HepG2 (cell line): ENCODE results near the gene SIGLEC10. TPM values are rescaled to one million over a fixed set of nuclear protein-coding genes. Genes with fewer than 3 reads are reported as not detected.

Source experiments
- ASH2L ChIP-seq: fragments of 300-600, 200-600 bp; sonication (generic); IDR thresholded peaks from 2 replicates; pipeline ENCODE4 v1.7.0; 2017; ENCODE audit warnings: low read depth, mild to moderate bottlenecking, moderate library complexity, mixed read lengths, low read length; ENCODE audit not compliant: insufficient read length
- ATF7 ChIP-seq, 2 experiments: fragments of 450-650 bp in 1 of 2; sonication (generic) in 1 of 2; formaldehyde crosslinking in 1 of 2; IDR thresholded peaks; 2 replicates each; pipeline versions ENCODE4 v1.4.0 to v1.6.1; 2016 to 2020; ENCODE audit warnings: antibody characterized with exemption in 1 of 2, mild to moderate bottlenecking in 1 of 2, missing genetic modification reagents in 1 of 2
- CREM ChIP-seq, 2 experiments: sonication (generic) in 1 of 2; formaldehyde crosslinking in 1 of 2; IDR thresholded peaks; 2 replicates each; pipeline versions ENCODE4 v1.4.0 to v1.6.1; 2016 to 2020; ENCODE audit warnings: antibody characterized with exemption in 1 of 2, mild to moderate bottlenecking in 1 of 2, missing genetic modification reagents in 1 of 2
- DR1 ChIP-seq: sonication (generic); formaldehyde crosslinking; IDR thresholded peaks from 2 replicates; pipeline ENCODE4 v1.8.0; 2021; ENCODE audit warnings: mild to moderate bottlenecking, missing genetic modification reagents, inconsistent platforms
- GATAD1 ChIP-seq: IDR thresholded peaks from 2 replicates; pipeline ENCODE4 v1.6.1; 2016; ENCODE audit warnings: missing genetic modification reagents, missing compliant biosample characterization
- GFI1 ChIP-seq: sonication (generic); formaldehyde crosslinking; IDR thresholded peaks from 2 replicates; pipeline ENCODE4 v1.5.0; 2020; ENCODE audit warnings: missing genetic modification reagents, mild to moderate bottlenecking, borderline replicate concordance
- HIC2 ChIP-seq: sonication (generic); formaldehyde crosslinking; IDR thresholded peaks from 2 replicates; pipeline ENCODE4 v1.9.0; 2022; ENCODE audit warnings: low read depth, missing genetic modification reagents
- KLF11 ChIP-seq: IDR thresholded peaks from 2 replicates; pipeline ENCODE4 v1.6.1; 2016; ENCODE audit warnings: missing compliant biosample characterization
- MYPOP ChIP-seq: sonication (generic); formaldehyde crosslinking; IDR thresholded peaks from 2 replicates; pipeline ENCODE4 v1.8.1; 2023; ENCODE audit warnings: mild to moderate bottlenecking, moderate library complexity, missing genetic modification reagents
- PRDM4 ChIP-seq: sonication (generic); formaldehyde crosslinking; IDR thresholded peaks from 2 replicates; pipeline ENCODE4 v1.9.0; 2021; ENCODE audit warnings: missing genetic modification reagents, borderline replicate concordance
- SRSF1 ChIP-seq: fragments of 200-400 bp; formaldehyde crosslinking; optimal IDR thresholded peaks from 2 replicates; pipeline ENCODE3; 2017; ENCODE audit warnings: mild to moderate bottlenecking, low read depth, low read length, moderate library complexity
- STAG1 ChIP-seq: sonication (generic); formaldehyde crosslinking; IDR thresholded peaks from 2 replicates; pipeline ENCODE4 v1.4.0; 2020; ENCODE audit warnings: missing genetic modification reagents
- ZBTB2 ChIP-seq: sonication (generic); formaldehyde crosslinking; IDR thresholded peaks from 2 replicates; pipeline ENCODE4 v1.8.0; 2022; ENCODE audit warnings: low read depth, missing genetic modification reagents
- ZFY ChIP-seq: sonication (generic); formaldehyde crosslinking; IDR thresholded peaks from 2 replicates; pipeline ENCODE4 v1.4.0; 2020; ENCODE audit warnings: missing genetic modification reagents
- ZNF136 ChIP-seq: sonication (generic); formaldehyde crosslinking; IDR thresholded peaks from 2 replicates; pipeline ENCODE4 v1.8.1; 2022; ENCODE audit warnings: low read depth, mild to moderate bottlenecking, moderate library complexity, missing genetic modification reagents
- ZNF17 ChIP-seq: sonication (generic); formaldehyde crosslinking; IDR thresholded peaks from 2 replicates; pipeline ENCODE4 v1.5.0; 2020; ENCODE audit warnings: mild to moderate bottlenecking, missing genetic modification reagents
- ZNF232 ChIP-seq: sonication (generic); formaldehyde crosslinking; IDR thresholded peaks from 2 replicates; pipeline ENCODE4 v1.4.0; 2020; ENCODE audit warnings: missing genetic modification reagents, borderline replicate concordance
- ZNF703 ChIP-seq: sonication (generic); formaldehyde crosslinking; IDR thresholded peaks from 2 replicates; pipeline ENCODE4 v1.5.1; 2020; ENCODE audit warnings: missing genetic modification reagents, mild to moderate bottlenecking, moderate library complexity, borderline replicate concordance
- ZNF710 ChIP-seq: sonication (generic); formaldehyde crosslinking; IDR thresholded peaks from 2 replicates; pipeline ENCODE4 v1.5.0; 2020; ENCODE audit warnings: mild to moderate bottlenecking, missing genetic modification reagents, borderline replicate concordance
- ZNF775 ChIP-seq: sonication (generic); formaldehyde crosslinking; IDR thresholded peaks from 2 replicates; pipeline ENCODE4 v1.4.0; 2020; ENCODE audit warnings: missing genetic modification reagents, mild to moderate bottlenecking, moderate library complexity, borderline replicate concordance
- polyA plus RNA-seq, 8 experiments: library from polyadenylated mRNA; depleted of rRNA in 3 of 8; stranded (reverse) in 7 of 8; unstranded in 1 of 8; fragments of >200 nt; fragmentation: Illumina TruSeq in 4 of 8; extraction: Trizol in 4 of 8; gene quantifications; 2 replicates each; pipeline versions ENCODE4 v1.2.1 to v1.2.3, GENCODE V29; 2011 to 2016; ENCODE audit warnings: low read depth in 4 of 8, missing spikeins in 1 of 8, mixed read lengths in 1 of 8; ENCODE audit not compliant: insufficient read depth in 1 of 8
- total RNA-seq, 5 experiments: library from RNA; depleted of rRNA; stranded (reverse); fragments of >200 nt; fragmentation: Illumina TruSeq; extraction: Trizol; gene quantifications; 2 replicates each; pipeline ENCODE4 v1.2.3, GENCODE V29; 2016; ENCODE audit warnings: low read depth in 1 of 5

SIGLEC10 gene
- total and polyA plus RNA-seq, 2 of the 13 experiments (the other 11 are each of a cell fraction or from before 2014, with no cell fraction given) = not detected

- TF ChIP-seq SRSF1 (no peak), CREM (IDR thresholded peaks at IDR 0.05) (no peak), CREM (CRISPR knock-in tag; IDR thresholded peaks at IDR 0.05) (peak; percentile 53; the same call in 1 of the 2 replicates), MYPOP (CRISPR knock-in tag) (peak; percentile 87), ZNF775 (CRISPR knock-in tag) (no peak), ZFY (CRISPR knock-in tag) (peak; percentile 65; the same call in 1 of the 2 replicates), PRDM4 (peak; percentile 95; the same call in 1 of the 2 replicates), HIC2 (no peak), ASH2L (no peak), GATAD1 (CRISPR knock-in tag) (peak; percentile 78), STAG1 (CRISPR knock-in tag) (peak; percentile 84), ZNF710 (CRISPR knock-in tag) (peak; percentile 64; the same call in 1 of the 2 replicates), KLF11 (CRISPR knock-in tag) (peak; percentile 99), GFI1 (CRISPR knock-in tag) (peak; percentile 58; the same call in 1 of the 2 replicates), ZNF703 (CRISPR knock-in tag) (no peak), ZNF17 (CRISPR knock-in tag) (peak; percentile 72; the same call in 1 of the 2 replicates), DR1 (CRISPR knock-in tag) (peak; percentile 56; the same call in 1 of the 2 replicates), ZBTB2 (CRISPR knock-in tag) (peak; percentile 72; the same call in 1 of the 2 replicates), ZNF136 (CRISPR knock-in tag) (no peak), ATF7 (IDR thresholded peaks at IDR 0.05) (no peak), ATF7 (CRISPR knock-in tag; IDR thresholded peaks at IDR 0.05) (no peak), ZNF232 (CRISPR knock-in tag) (peak; percentile 99)
These were observed 4.6 kb upstream of the SIGLEC10 start (continued) for GRCh38 chr19:51422053-51422448.
